Ascending aorta (tissue), 2 donors: ENCODE measurements around the gene CIDEC. TPM values are rescaled to one million over a fixed set of nuclear protein-coding genes. Genes with fewer than 3 reads are reported as not detected.

Source experiments
- DNase-seq, 2 donors: peaks; one replicate each; pipeline ENCODE4 v3.0.0-alpha.2; 2019; ENCODE audit warnings: low spot score in 2 of 2
- H3K27ac ChIP-seq, 2 donors: fragments of 200-600 bp; sonication (generic); one replicate each; pipeline ENCODE4 v1.5.1; 2016 to 2017; ENCODE audit warnings: mild to moderate bottlenecking in 1 of 2
- H3K27me3 ChIP-seq: fragments of 200-600 bp; sonication (generic); one replicate; pipeline ENCODE4 v1.5.1; 2017
- H3K36me3 ChIP-seq, 2 donors: fragments of 200-600 bp; sonication (generic); one replicate each; pipeline ENCODE4 v1.5.1; 2016
- H3K4me1 ChIP-seq, 2 donors: fragments of 200-600 bp; sonication (generic); one replicate each; pipeline ENCODE4 v1.5.1; 2016 to 2017; ENCODE audit warnings: mild to moderate bottlenecking in 1 of 2
- H3K4me3 ChIP-seq, 2 donors: fragments of 200-600 bp; sonication (generic); one replicate each; pipeline ENCODE4 v1.5.1; 2016 to 2017; ENCODE audit warnings: mild to moderate bottlenecking in 1 of 2
- H3K9me3 ChIP-seq, 2 donors: fragments of 200-600 bp; sonication (generic); one replicate each; pipeline ENCODE4 v1.5.1; 2016
- CTCF ChIP-seq, 3 experiments: fragments of 200-600 bp in 2 of 3; fragments of 450-650 bp in 1 of 3; sonication (generic) in 2 of 3; IDR thresholded peaks; one replicate each; pipeline ENCODE4 v1.5.1; 2016 to 2019; ENCODE audit warnings: antibody characterized with exemption in 3 of 3, mild to moderate bottlenecking in 1 of 3, moderate library complexity in 1 of 3
- intact Hi-C: fragments of 100-400 bp; cut with DNase I; formaldehyde crosslinking; loops from one replicate; pipeline ENCODE4 v1.15.1; 2023
- total RNA-seq: library from RNA; depleted of rRNA; stranded (reverse); fragments of >200 nt; gene quantifications from one replicate; pipeline ENCODE4 v1.1.0, GENCODE V29; 2016

Gene CIDEC
- total RNA-seq, 1 donor from 2014 or later: 29.9 TPM

GRCh38 chr3:9908286-9908685 lies 28.2 kb upstream of the CIDEC start:
- no peak for TF ChIP-seq CTCF (IDR thresholded peaks at IDR 0.05)
- Histone ChIP-seq H3K4me1 (no peaks in the 10 kb centered on the region), H3K9me3 (no peaks in the 10 kb centered on the region), H3K4me3 (no peak overlapping the region), H3K27ac (no peak overlapping the region), H3K36me3 (peaks cover 0 to 3% of the 10 kb centered on the region in 2 donors), H3K27me3 (no peaks in the 10 kb centered on the region)
- DNase-seq: no peak
- intact Hi-C loops: no loop called here

- no peak for TF ChIP-seq CTCF (IDR thresholded peaks at IDR 0.05)
- DNase-seq: no peak
- no peaks in the 10 kb centered on the region for H3K9me3 ChIP-seq
- H3K27me3 ChIP-seq: no peaks in the 10 kb centered on the region
- H3K27ac ChIP-seq: no peak overlapping the region
- H3K4me1 ChIP-seq: no peaks in the 10 kb centered on the region
- intact Hi-C loops: no loop called here
- no peak overlapping the region for H3K4me3 ChIP-seq
- H3K36me3 ChIP-seq: peaks cover 0 to 3% of the 10 kb centered on the region in 2 donors
Observed at GRCh38 chr3:9906480-9906879, 26.4 kb upstream of the CIDEC start.

GRCh38 chr3:9903904-9904303 lies 23.9 kb upstream of the CIDEC start:
- intact Hi-C loops: no loop called here
- no peak for DNase-seq
- no peak for TF ChIP-seq CTCF (IDR thresholded peaks at IDR 0.05)
- Histone ChIP-seq H3K27me3 (no peaks in the 10 kb centered on the region), H3K36me3 (no peaks in the 10 kb centered on the region), H3K4me1 (no peaks in the 10 kb centered on the region), H3K4me3 (no peak overlapping the region), H3K27ac (peak overlapping the region; percentile 82 to 84), H3K9me3 (no peaks in the 10 kb centered on the region)

- DNase-seq: peak in 1 of 2 donors; percentile 72
- Histone ChIP-seq H3K27ac (peak overlapping the region; percentile 82 to 84), H3K36me3 (no peaks in the 10 kb centered on the region), H3K27me3 (no peaks in the 10 kb centered on the region), H3K4me3 (peak overlapping the region in 1 of 2 donors; percentile 60), H3K9me3 (no peaks in the 10 kb centered on the region), H3K4me1 (peaks cover 0 to 3% of the 10 kb centered on the region in 2 donors)
- TF ChIP-seq CTCF (IDR thresholded peaks at IDR 0.05): no peak
- intact Hi-C loops: no loop called here
Observed at GRCh38 chr3:9903238-9903624, 23.2 kb upstream of the CIDEC start.

GRCh38 chr3:9902372-9903237 lies 22.6 kb upstream of the CIDEC start, which contains the start of gene IL17RE:
Gene IL17RE, plus strand, starts transcription at chr3:9902848. Its CDS starts 85 bp downstream, at chr3:9902933.
- Histone ChIP-seq H3K4me3 (peak within 1 kb of the TSS in 1 of 2 donors; percentile 60), H3K4me1 (peaks cover 0 to 6% of the 10 kb centered on the region in 2 donors), H3K36me3 (no peaks in the 10 kb centered on the region), H3K27ac (peak within 1 kb of the TSS; percentile 82 to 84), H3K9me3 (no peaks in the 10 kb centered on the region), H3K27me3 (no peaks in the 10 kb centered on the region)
- no peak for TF ChIP-seq CTCF (IDR thresholded peaks at IDR 0.05)
- intact Hi-C loops: no loop called here
- peak in 1 of 2 donors; percentile 71 for DNase-seq
